Measurements from ENCODE around the gene UTP14C. TPM values are rescaled to one million over a fixed set of nuclear protein-coding genes. Genes with fewer than 3 reads are reported as not detected.
"Not testable (repeated sequence)": the region's sequence is repeated elsewhere in the genome, so short reads cannot be mapped to it uniquely, and the experiment has no call there.

Gene UTP14C
- total RNA-seq, 1 donor from 2014 or later, result 7.9 TPM

DNA sequence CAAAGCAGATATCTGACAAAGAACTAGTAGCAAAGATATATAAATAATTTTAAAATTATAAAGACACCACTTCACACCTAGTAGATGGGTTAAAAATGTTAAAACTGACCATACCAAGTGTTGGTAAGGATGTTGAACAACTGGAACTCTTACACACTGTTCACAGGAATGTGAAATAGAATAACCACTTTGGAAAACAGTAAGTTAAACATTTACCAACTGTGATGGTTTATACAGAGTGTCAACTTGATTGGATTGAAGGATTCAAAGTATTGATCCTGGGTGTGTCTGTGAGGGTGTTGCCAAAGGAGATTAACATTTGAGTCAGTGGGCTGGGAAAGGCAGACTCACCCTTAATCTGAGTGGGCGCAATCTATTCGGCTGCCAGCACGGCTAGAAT is 19.2 kb downstream of the UTP14C start:
- no peak for DNase-seq (ENCODE audit: low read depth, low spot score)

DNA sequence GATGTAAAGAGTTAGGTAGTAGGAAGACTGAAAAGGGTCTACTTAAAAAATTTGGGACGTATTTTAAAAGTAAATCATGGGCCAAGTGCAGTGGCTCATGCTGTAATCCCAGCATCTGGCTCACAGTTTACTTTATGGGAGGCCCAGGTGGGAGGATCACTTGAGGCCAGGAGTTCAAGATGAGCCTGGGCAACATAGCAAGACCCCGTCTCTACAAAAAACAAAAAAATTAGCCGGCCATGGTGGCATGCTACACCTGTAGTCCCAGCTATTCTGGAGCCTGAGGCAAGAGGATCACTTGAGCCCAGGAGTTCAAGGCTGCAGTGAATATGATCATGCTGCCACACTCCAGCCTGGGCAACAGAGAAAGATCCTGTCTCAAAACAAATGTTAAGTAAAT is 23.0 kb downstream of the UTP14C start:
- DNase-seq (ENCODE audit: low read depth, low spot score), result no peak

DNA sequence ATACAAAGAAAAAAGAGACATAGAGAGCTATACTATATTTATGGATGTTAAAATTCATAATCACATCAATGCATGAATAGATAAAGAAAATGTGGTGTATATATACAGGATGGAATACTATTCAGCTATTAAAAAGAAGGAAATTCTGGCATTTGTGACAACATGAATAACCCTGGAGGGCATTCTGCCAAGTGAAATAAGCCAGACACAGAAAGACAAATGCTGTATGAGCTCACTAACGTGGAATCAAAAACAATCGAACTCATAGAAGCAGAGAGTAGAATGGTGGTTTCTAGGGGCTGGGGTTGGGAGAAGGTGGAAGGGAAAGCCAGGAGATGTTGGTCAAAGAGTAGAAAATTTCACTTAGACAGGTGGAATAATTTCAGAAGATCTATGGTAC is 24.0 kb downstream of the UTP14C start:
- DNase-seq (ENCODE audit: low read depth, low spot score), result no peak

DNA sequence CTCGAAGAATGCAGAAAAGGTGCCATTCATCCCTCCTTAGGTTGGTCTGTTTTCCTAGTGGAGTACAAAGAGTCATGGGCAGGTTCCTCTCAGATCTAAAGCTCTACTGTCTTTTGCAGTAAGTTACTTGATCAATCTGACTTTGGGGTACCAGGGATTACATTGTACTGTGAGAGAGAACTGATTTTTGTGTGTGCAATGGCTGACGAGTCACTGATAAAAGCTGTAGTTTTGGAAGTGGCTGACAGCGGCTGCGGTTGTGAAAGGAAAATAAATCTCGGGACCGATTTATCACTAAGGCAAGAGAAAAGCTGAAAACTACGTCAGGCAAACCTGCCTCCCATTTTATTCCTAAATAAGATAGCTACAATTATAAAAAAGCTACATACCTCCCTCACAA is 26.9 kb downstream of the UTP14C start:
- DNase-seq (ENCODE audit: low read depth, low spot score), result no peak

DNA sequence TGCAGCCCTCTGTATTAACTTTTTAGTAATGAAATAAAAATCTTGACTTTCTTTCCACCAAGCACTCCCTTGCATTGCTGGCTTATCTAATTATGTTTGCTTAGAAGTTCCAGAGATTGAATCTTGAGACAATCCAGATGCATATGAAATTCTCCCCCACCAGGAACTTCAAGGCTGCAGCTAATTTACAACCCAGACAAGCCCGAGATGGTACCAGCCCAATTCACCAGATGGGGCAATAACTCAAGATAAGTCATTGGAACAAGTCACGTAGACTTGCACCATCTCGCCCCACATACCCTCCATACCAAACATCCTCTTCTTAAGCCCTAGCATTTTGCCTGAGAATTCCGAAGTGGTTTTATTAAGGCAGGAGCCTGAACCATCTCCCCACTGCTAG is 29.0 kb downstream of the UTP14C start:
- no peak for DNase-seq (ENCODE audit: low read depth, low spot score)

DNA sequence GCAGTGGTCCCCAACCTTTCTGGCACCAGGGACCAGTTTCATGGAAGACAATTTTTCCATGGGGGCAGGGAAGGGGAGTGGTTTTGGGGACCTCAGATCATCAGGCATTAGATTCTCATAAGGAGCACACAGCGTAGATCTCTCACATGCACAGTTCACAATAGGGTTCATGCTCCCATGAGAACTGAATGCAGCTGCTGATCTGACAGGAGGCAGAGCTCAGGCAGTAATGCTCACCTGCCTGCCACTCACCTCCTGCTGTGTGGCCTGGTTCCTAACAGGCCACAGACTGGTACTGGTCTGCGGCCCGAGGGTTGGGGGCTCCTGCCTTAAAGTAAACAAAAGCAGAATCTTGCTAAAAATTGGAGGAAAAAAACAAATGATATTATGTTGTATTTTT is 36.6 kb downstream of the UTP14C start:
- DNase-seq (ENCODE audit: low read depth, low spot score), result not testable (repeated sequence)

DNA sequence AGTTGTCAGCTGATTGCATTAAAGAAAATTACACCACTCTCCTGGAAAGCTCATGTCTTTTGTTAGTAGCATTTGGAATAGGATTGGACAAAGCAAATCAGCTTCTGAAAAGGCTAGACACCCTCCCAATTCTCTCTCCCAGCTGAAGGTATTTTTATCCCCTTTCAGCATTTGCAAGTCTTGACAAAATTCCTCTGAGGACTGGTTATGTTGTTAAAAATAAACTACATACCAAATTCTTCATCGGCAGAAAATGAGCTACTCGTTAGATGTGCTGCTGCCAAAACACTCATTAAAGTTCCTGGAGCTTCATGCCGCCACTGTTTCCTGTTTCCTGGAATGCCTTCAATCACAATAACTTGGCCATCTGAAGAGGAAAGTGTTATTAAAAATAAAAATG is 37.1 kb downstream of the UTP14C start:
- peak; percentile 17 for DNase-seq (ENCODE audit: low read depth, low spot score)

DNA sequence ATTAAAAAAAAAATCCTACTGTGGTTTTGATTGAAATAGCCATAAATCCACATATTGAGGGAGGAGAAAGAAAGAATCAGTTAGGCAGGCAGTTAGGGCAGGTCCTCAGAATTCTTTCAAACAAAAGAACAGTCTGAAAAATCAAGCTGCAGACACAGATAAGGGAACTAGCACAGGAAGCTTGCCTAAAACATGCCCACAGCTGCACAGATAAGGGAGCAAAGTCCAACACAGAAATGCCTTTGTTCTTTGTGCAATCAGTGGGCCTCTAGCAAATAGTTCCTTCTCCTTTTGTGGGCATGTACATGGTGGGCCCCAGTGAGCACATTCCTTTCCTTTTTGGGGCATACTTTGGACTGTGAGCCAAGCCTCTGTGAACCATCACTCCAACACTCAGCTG is 42.7 kb downstream of the UTP14C start:
- DNase-seq (ENCODE audit: low read depth, low spot score), result no peak

DNA sequence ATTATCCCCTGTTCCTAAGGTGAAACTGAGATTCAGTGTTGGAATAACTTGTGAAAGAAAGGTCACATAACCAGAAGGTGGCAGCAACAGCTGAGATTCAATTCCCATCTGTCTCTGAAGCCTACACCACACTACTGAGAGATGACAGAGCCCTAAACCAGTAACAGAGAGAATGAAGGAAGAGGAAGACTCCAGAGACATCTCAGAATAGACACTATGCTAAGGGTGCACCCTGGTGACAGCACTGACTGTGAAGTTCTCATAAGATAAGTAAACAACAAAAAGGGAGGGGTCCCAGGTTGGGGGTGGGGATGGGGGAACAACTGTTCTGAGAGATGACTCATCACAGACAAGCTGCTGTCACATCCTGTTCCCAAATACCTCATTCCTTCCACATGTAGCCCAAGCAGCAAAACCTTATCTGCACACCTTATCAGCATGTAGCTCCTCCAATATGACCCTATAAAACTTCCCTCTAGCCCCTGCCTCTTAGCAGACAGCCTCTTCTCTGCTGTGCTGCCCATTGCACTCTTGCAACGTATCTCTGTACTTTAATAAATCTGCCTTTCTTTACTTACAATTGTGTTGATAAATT is 46.5 kb downstream of the UTP14C start:
- no peak for DNase-seq (ENCODE audit: low read depth, low spot score)

Other genes starting within 250 kb of the UTP14C start
- gene DHRS12, start 220.5 kb upstream of the UTP14C start, total RNA-seq, result 3.9 and 7.3 TPM in 2 replicates
- gene TMEM272, start 179.5 kb upstream of the UTP14C start, total RNA-seq, result not detected in 2 replicates
- gene CCDC70, start 162.7 kb upstream of the UTP14C start, total RNA-seq, result 0.07 TPM in 1 of 2 replicates, not detected in the other
- 3.4 and 6.5 TPM in 2 replicates for gene ATP7B, start 13.2 kb upstream of the UTP14C start, total RNA-seq
- gene ALG11, start 12.3 kb upstream of the UTP14C start, total RNA-seq, result 12.5 and 23.4 TPM in 2 replicates
- gene NEK5, start 104.4 kb downstream of the UTP14C start, total RNA-seq, result 0.07 TPM in 2 replicates
- gene NEK3, start 134.9 kb downstream of the UTP14C start, total RNA-seq, result 8.5 and 16.9 TPM in 2 replicates

Measured in pulmonary artery endothelial cell (primary cell).